T-helper 9 cell (primary cell): ENCODE data around the gene MSLN.
"Not testable (repeated sequence)": the region's sequence is repeated elsewhere in the genome, so short reads cannot be mapped to it uniquely, and the experiment has no call there.

Experiments used
- DNase-seq: peaks from one replicate; pipeline ENCODE4 v3.0.0-alpha.2; 2020

MSLN gene

DNA sequence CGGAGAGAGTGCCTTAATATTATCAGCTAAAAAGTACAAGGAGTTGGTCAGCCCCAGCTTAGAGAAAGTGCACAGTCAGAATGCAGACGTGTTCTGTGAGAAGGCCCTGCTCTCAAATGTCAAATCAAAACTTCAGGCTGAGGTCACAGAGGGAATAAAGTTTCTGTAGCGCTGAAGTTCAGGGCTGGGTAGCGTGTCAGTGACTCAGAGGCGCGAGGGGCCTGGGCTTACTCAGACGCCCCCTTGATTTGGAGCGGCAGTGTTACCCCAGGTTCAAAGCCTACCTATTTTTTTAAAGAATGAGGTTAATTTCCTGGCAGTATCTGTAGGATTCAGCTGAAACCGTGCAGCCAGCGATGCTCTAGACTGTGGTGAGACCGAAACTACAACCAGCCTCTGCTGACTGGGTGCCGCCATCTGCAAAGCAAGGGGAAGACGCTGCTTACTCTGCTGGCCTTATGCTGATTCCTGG is 24.5 kb upstream of the MSLN start:
- no peak for DNase-seq

DNA sequence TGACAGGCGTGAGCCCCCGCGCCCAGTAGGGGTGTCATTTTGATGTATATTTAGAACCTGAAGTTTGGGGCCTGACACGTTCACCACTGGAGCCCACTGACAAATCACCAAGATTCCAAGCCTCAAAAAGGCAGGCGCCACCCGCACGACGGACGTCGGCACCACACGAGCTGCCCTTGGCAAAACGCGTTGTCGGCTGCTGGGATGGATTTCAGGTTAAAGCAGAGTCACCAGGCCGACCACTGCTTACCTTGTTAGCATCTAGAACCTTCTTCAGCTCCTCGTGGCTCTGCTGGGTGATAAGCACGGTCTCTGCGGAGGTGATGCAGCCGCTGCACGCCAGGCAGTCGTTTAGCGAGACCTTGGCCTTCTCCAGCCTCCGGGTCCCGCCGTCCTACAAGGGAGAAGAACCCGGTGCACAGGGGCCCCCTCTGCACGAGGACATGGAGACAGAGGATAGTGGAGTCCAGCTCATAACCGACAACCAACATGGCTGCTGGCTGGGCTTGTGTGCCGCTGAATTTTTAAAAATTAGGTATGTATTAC is 23.5 kb upstream of the MSLN start:
- no peak for DNase-seq

DNA sequence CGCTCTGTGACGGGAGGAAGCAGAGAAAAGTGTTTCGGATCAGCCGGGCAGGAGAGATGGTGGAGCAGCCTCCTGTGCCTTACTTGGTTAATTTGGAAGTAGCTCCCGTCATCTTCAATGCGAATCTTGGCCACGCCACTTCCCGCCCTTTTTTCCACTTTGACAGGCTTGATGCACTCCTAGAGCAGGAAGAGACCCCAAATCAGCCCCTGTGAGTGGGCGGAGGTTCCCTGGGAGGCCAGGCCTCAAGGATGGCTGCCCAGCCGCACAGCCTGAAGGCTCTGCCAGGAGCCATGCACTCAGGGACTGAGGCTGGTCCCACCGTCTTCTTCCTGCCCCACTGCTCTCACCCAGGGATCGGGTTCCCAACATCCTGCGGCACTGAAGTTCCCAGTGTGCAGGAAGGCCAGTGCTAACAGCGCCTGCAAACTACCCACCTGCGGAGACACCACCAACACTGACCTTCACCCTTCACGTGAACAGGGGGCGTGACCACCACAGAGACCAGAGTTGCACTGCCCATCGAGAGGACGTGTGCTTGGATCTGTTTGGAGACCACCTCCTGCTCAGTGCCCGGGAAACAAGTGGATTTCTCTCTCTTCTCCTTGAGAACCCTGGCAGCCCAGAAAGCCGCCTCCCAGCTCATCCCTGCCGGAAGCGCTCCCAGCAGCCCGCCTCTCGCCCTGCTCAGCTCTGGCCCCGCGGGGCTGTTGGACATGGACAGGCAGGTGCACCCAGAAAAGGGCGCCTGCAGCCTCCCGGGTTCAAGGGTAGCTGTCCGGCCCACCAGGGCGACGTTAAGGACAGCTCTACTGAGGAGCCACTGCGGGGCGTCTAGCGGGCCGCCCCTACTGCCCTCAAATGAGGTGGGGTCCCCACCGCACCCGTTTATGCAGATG is 20.7 kb upstream of the MSLN start:
- DNase-seq: no peak

DNA sequence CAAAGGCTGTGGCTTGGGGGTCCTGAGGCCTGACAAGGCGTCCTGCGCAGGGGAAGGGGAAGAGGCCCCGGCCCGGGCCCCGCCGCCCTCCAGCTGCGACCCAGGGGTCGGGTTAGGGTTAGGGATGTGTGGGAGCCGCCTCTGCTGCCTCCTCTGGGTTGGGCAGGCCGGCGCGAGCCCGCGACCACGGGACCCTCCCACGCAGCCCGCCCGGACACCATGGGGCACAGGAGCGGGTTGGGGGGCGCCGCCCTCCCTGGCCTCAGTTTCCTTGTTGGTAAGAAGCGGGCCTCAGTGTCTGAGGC is 20.1 kb upstream of the MSLN start:
- no peak for DNase-seq

DNA sequence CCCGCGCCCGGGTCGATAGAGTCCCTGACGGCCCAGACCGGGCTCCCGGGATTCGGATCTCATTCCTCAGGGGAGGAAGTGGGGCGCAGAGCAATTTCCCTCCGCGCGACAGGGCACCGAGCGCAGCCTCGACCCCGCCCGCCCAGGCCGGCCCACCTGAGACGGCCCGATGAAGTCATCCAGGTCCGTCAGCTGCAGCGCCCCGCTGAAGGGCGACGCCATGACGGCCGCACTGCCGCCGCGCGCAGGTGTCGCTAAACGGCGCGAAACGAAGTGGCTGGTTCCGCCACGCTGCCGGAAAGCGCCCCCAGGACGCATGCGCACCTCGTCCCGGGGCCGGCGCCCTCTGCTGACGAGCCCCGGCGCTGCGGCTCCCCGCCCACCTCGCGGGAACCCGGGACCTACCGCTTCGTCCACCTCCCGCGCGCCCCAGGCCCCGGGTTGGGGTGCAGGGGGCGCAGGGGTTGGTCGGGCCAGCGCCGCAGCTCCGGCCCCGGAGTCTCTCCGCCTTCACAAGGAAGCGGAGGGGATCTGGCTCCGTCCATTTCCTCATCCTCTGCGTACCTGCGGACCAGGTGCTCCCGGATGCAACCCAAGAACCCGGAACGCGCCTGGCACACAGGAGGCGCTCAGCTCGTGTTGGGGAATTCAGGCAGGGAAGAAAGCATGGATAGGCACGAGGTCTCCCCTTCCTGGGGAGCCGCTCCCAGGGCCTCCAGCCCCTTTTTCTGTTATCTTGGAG is 19.6 kb upstream of the MSLN start, which contains the start of gene CIAO3:
CIAO3 (minus strand) TSS at position 234 of the 742 bp plus-strand sequence; CDS start at position 222, 12 bp downstream.
- DNase-seq: peak; percentile 88

DNA sequence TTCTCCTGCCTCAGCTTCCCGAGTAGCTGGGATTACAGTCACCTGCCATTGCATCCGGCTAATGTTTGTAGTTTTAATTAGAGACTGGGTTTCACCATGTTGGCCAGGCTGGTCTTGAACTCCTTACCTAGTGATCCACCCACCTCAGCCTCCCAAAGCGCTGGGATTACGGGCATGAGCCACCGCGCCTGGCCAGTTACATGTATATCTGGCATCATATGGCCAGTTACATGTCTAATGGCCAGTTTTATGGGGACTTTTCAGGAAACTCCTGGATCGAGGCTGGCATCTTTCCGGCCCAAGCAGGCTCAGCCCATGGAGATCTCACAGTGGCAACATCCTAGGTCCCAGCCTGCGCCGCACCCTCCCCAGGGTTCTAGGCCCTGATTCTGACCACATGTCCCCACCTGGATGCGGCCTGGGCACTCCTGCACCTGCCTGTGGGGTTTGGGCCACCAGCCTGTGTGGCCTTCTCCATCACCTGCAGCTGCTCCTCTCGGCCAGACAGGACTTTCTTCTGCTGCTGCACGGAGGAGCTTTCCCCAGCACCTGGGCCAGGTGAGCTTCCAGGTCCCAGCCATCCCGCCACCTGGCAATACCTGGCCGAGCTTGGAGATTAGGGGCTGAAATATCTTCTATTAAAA is 18.4 kb upstream of the MSLN start:
- DNase-seq: no peak

DNA sequence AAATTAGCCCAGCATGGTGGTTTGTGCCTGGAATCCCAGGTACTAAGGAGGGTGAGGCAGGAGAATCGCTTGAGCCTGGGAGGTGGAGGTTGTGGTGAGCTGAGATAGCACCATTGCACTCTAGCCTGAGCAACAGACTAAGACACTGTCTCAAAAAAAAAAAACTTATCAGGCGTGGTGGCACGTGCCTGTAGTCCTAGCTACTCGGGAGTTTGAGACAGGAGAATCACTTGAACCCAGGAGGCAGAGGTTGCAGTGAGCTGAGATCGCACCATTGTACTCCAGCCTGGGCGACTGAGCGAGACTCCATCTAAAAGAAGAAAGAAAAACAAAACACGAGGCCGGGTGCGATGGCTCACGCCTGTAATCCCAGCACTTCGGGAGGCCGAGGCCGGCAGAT is 17.6 kb upstream of the MSLN start:
- not testable (repeated sequence) for DNase-seq

DNA sequence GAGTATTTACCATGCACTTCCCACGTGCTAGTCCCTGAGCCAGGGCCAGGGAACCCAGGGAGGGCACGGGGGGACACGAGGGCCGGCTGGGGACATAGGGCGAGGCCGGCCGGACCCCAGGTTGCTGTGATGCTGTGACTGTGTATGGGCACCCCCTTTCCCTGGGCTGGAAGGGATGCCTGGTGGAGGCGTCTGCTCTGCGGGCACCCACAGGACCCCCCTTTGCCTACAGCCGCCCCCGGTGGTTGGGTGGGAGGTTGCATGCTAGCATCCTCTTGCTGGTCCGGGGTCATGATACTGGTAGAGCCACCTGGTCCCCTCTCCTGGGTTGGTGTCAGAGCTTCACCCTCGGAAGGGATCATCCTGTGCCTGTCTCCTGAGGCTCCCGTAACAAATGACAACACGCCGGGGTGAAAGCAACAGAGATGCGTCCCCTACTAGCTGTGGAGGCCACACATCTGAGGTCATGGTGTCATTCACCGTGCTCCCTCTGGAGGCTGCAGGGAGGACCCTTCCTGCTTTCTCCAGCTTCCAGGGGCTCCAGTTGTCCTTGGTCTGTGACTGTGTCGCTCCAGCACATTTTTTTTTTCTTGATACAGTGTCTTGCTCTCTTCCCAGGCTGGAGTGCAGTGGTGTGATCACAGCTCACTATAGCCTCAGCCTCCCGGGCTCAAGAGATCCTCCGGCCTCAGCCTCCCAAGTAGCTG is 16.6 kb upstream of the MSLN start:
- DNase-seq: no peak

DNA sequence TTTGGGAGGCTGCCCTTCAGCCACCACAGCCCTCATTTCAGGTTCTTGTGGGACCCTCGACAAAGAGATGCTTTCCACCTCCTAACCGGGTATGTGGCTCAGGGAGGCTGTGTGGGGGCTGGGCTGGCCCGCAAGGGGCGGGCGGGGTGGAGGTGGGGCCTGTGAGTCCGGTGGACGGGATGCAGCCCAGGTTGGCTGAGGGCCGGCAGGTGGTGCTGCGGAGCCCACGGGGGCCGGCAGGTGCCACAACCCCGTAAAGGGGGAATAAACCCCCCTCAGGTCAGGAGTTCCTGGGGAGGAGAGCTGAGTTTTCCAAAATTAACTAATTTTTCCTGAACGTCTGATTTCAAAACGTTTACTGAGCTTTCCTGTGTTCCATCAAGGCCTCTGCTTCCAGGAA is 14.8 kb upstream of the MSLN start:
- DNase-seq: no peak

DNA sequence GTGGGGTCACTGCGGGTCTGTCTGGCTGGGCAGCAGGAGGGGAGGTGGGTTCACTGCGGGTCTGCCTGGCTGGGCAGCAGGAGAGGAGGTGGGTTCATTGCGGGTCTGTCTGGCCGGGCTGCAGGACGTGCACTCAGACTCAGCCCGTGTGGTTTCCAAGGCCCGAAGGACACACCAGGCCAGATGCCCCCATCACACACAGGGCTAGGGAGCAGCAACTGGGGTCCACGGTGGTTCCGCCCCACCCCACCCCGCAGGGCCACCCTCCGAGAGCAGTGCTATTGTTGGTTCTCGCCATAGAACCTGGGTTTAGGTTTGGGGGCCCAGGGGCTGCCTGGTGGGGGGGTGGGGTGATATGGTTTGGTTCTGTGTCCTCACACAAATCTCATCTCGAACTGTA is 13.9 kb upstream of the MSLN start:
- DNase-seq: no peak

DNA sequence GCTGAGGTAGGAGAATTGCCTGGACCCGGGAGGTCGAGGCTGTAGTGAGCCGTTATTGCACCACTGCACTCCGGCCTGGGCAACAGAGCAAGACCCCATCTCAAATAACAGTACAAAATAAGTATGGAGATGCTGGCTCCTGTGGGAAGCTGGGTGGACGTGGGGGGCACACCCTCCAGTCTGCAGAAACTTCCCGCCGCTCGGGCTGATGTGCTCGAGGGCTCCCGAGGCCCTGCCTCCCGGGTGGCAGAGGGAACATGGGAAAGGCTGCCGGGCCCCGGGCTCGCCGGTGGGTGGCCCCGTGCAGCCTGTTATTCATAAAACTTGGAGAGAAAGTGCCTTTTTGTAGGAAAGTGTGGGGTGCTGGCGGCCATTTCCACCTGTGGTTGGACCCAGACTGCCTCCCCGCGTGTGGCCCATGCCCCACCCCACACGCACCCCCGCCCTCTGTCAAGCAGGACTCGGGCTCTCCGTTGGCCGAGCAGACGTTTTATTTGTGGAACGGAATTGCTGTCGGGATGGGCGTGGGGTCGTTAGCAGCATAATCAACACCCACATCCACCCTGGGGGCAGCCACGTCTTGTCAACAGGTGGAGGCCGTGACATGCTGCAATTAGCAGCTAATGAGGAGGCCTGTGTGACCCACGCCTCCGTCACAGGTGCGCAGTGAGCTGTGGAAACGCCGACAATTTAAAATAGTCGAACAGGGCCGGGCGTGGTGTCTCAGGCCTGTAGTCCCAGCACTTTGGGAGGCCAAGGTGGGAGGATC is 12.4 kb upstream of the MSLN start:
- DNase-seq: no peak

DNA sequence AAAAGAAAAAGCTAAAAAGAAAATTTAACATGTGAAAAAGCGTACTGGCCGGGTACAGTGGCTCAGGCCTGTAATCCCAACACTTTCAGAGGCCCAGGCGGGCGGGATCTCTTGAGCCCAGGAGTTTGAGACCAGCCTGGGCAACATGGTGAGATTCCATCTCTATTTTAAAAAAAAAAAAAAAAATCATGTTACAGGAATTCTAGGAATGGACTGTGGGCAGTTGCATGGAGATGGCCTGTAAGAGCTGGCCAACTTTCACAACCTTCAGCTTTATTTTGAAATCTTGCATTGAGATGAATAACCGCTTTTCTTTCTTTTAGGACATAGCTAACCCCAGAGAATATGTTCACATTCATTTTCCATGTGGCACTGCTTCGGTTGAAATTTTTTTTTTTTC is 11.5 kb upstream of the MSLN start:
- no peak for DNase-seq

DNA sequence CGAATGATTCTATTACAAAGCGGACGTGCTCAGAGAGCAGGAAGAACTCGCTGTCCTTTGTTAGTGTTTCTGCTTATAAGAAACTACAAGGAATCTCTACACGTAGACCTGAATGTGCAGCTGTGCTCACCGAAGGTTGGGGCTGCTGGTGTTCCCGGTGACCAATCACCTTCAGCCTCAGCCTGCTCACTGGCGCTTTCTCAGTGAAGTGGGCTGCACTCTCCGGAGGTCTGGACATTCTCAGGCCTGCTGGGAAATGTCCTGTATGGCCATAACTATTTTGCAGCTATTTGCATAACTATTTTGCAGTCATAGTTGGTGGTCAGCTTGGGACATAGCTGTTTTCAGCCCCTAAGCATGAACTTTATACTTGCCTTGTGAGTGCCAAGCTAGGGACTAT is 10.0 kb upstream of the MSLN start:
- no peak for DNase-seq

DNA sequence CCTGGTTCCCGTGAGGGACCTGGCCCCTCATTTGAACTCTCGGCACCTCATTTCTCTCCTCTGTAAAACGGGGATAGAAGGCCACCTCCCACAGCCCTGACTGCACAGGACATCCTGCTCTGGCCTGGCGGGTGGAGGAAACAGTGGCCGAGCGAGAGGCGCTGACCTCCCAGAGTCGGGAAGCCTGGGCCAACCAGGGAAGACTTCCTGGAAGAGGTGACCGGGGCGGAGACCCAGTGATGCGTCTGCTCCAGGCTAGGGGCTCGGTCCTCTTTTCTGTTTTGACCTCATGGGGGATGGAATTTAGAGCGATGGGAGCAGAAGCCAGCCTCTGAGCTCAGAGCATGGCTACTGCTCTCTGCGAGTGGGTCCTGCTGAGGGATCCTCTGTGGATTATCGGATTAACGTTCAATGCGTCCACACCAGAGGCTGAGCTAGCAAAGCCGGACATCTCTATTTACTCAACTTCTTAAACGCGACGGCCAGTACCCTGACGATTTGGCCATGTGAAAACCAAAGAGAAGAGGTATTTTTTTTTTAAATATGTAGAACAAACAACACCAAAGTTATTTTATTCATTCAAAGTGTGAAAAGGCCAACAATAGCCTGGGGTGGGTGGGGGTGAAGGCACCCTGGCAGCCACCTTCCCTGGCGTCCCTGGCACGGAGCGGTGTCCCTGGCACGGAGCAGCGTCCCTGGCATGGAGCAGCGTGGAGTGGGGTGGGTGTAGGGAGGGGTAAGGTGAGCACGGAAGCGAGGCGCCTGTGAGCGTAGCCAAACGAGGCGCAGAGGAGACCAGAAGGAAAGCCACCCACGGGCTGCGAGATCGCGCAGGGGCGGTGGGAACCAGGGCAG is 9.2 kb upstream of the MSLN start:
- no peak for DNase-seq

DNA sequence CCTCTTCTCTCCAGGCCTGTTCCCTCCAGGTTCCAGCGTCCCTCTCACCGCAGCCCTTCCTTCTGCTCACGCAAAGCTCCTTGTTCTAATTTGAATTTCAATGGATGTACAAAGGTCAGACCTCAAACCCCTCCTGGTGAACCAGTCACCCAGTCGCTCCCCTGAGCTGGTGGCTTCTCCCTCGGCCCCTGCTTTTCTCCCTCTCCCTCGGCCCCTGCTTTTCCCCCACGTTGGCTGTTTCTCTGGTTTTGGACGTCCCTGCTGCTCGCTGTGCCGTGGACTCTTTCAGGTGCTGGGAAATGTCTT is 8.6 kb upstream of the MSLN start:
- no peak for DNase-seq

DNA sequence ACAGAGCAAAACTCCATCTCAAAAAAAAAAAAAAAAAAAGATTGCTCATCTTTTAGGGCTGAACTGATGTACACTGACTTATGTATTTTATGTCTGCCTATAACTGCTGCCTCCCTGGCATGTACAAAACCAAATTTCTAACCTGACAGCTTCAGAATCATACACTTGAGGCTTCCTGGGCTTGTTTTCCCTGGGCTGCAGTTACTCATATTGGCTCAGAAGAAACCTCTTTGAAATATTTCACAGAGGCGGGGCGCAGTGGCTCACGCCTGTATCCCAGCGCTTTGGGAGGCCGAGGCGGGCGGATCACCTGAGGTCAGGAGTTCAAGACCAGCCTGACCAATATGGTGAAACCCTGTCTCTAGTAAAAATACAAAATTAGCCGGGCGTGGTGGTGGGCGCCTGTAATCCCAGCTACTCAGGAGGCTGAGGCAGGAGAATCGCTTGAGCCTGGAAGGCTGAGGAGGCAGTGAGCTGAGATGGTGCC is 6.4 kb upstream of the MSLN start:
- DNase-seq: not testable (repeated sequence)

DNA sequence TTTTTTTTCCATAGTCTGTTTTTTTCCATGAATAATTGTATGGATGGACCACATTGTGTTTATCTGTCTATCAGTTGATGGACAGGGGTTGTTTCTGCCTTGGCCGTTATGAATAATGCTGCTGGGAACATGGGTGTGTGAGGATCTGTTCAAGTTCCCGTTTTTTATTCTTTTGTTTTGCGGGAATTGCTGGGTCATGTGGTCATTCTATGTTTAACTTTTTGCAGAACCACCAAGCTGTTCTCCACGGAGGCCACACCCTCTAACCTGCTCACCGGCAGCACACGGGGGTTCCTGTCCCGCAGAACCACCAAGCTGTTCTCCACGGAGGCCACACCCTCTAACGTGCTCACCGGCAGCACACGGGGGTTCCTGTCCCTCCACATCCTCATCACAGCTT is 5.9 kb upstream of the MSLN start:
- DNase-seq: no peak

DNA sequence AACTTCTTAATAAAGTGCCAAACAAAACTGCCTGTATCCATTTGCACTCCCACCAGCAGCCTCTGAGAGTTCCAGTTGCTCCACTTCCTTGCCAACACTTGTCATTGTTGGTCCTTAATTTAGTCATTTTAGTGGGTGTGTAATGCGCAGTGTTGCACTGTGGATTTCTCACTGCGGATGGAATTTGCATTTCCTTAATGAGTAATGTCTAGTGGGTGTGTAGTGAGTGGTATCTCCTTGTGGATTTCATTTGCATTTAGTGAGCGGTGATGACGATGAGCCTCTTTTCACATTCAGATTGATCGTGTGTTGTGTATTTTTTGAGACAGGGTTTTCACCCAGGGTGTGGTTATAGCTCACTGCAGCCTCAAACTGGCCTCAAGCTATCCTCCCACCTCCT is 4.1 kb upstream of the MSLN start:
- no peak for DNase-seq

DNA sequence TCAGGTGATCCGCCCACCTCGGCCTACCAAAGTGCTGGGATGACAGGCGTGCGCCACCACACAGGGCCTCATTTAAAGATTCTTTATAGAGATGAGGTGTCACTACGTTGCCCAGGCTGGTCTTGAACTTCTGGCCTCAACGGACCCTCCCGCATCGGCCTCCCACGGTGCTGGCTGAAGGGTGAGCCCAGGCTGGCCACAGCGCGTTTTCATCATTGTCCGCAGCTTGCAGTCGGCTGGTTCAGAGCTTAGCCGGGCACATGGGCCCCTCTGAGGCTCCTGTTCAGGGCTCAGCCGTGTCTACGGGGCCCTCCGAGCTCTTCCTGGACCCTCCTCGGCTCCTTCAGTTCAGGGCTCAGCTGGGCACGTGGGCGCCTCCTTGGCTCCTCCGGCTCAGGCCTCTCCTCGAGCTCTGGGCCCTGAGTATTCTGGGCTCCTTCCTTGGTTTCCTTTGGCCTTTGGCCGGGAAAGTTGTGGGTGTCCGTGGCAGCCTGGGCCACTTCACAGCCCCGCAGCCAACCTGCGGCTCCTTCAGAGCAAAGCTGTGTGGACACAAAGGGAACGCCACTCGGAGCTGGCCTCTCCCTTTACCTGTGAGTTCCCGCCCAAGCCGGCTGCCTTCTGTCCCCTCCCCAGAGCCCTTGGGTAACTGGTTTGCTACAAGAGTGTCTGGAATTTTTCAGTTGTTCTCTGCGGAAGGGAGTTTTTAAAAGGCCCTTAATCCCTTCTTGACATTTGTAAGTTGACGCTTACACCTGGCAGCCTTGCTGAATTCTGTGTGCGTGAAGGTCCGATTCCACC is 1.2 kb upstream of the MSLN start:
- DNase-seq: no peak

DNA sequence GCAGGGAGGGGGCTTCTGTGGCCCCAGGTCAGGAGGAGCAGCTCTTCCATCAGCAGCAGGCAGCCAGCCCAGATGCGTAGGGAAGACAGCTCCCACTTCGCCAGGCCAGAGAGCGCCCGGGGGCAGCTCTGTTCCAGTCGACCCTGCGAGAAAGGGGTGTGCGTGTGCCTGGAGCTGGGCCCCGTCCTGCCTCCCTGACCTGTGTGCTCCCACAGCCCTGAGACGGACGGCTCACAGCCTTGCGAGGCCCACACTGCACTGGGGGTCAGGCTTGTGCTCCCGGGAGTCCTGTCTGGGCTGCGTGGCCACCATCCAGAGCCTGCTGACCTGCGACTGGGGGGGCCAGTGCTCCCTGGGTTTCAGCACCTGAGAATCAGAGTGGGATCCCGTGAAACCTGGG is 469 bp upstream of the MSLN start:
- no peak for DNase-seq
